H9 (cell line): ENCODE results near the gene ABR. TPM values are rescaled to one million over a fixed set of nuclear protein-coding genes. Genes with fewer than 3 reads are reported as not detected.

Experiments used
- DNase-seq: peaks from one replicate; pipeline ENCODE4 v3.0.0-alpha.2; 2017
- H2AFZ ChIP-seq: one replicate; pipeline ENCODE4 v1.6.1; 2013; ENCODE audit warnings: mild to moderate bottlenecking, low read length, control low read depth, moderate library complexity
- H2AK5ac ChIP-seq: 2 replicates; pipeline ENCODE4 v1.6.1; 2013; ENCODE audit warnings: low read length, control low read depth, mixed read lengths; ENCODE audit not compliant: insufficient read length
- H2BK120ac ChIP-seq: one replicate; pipeline ENCODE4 v1.6.1; 2013; ENCODE audit warnings: low read depth, mild to moderate bottlenecking, low read length, control low read depth, inconsistent platforms; ENCODE audit not compliant: poor library complexity, severe bottlenecking
- H2BK12ac ChIP-seq: 2 replicates; pipeline ENCODE4 v1.6.1; 2013; ENCODE audit warnings: low read length, control low read depth, mixed read lengths, low read depth; ENCODE audit not compliant: insufficient read length
- H2BK15ac ChIP-seq: 2 replicates; pipeline ENCODE4 v1.6.1; 2013; ENCODE audit warnings: low read depth, low read length, control low read depth
- H2BK20ac ChIP-seq: one replicate; pipeline ENCODE4 v1.6.1; 2013; ENCODE audit warnings: low read depth, mild to moderate bottlenecking, low read length, control low read depth, inconsistent platforms; ENCODE audit not compliant: poor library complexity, severe bottlenecking
- H2BK5ac ChIP-seq: 2 replicates; pipeline ENCODE4 v1.6.1; 2013; ENCODE audit warnings: low read length, control low read depth, mixed read lengths; ENCODE audit not compliant: insufficient read length
- H3K14ac ChIP-seq: 2 replicates; pipeline ENCODE4 v1.6.1; 2013; ENCODE audit warnings: low read length, control low read depth; ENCODE audit not compliant: insufficient read depth
- H3K18ac ChIP-seq: 2 replicates; pipeline ENCODE4 v1.6.1; 2013; ENCODE audit warnings: low read depth, mild to moderate bottlenecking, mixed read lengths, low read length, control low read depth; ENCODE audit not compliant: insufficient read length
- H3K23ac ChIP-seq: 2 replicates; pipeline ENCODE4 v1.6.1; 2013; ENCODE audit warnings: low read length, control low read depth, mixed read lengths, low read depth; ENCODE audit not compliant: insufficient read length
- H3K23me2 ChIP-seq: 2 replicates; pipeline ENCODE4 v1.6.1; 2013; ENCODE audit warnings: low read depth, mild to moderate bottlenecking, mixed read lengths, low read length, control low read depth; ENCODE audit not compliant: insufficient read length, poor library complexity, severe bottlenecking
- H3K27ac ChIP-seq: 2 replicates; pipeline ENCODE4 v1.5.1; 2013; ENCODE audit warnings: low read length, control low read depth, mixed read lengths, low read depth; ENCODE audit not compliant: insufficient read length
- H3K27me3 ChIP-seq: 2 replicates; pipeline ENCODE4 v1.6.1; 2013; ENCODE audit warnings: low read length, control low read depth, inconsistent platforms; ENCODE audit not compliant: insufficient read depth
- H3K4ac ChIP-seq: 2 replicates; pipeline ENCODE4 v1.6.1; 2013; ENCODE audit warnings: low read depth, mild to moderate bottlenecking, control low read depth, inconsistent platforms, low read length, moderate library complexity
- H3K4me1 ChIP-seq: 2 replicates; pipeline ENCODE4 v1.6.1; 2013; ENCODE audit warnings: low read length, control low read depth, inconsistent platforms; ENCODE audit not compliant: insufficient read depth
- H3K4me2 ChIP-seq: 2 replicates; pipeline ENCODE4 v1.6.1; 2013; ENCODE audit warnings: low read length, control low read depth, mixed read lengths; ENCODE audit not compliant: insufficient read length, insufficient read depth
- H3K56ac ChIP-seq: 2 replicates; pipeline ENCODE4 v1.6.1; 2013; ENCODE audit warnings: low read depth, mild to moderate bottlenecking, mixed read lengths, low read length, control low read depth; ENCODE audit not compliant: insufficient read length
- H3K79me1 ChIP-seq: 2 replicates; pipeline ENCODE4 v1.6.1; 2013; ENCODE audit warnings: low read depth, mild to moderate bottlenecking, moderate library complexity, low read length, control low read depth, inconsistent platforms; ENCODE audit not compliant: insufficient read depth, poor library complexity, severe bottlenecking
- H3K79me2 ChIP-seq: 2 replicates; pipeline ENCODE4 v1.6.1; 2013; ENCODE audit warnings: low read length, control low read depth, inconsistent platforms; ENCODE audit not compliant: insufficient read depth
- H3K9ac ChIP-seq: 2 replicates; pipeline ENCODE4 v1.6.1; 2013; ENCODE audit warnings: low read length, control low read depth, mixed read lengths; ENCODE audit not compliant: insufficient read length; ENCODE audit errors: extremely low read depth
- H3K9me3 ChIP-seq: one replicate; pipeline ENCODE4 v1.6.1; 2013; ENCODE audit warnings: low read depth, low read length, inconsistent platforms; ENCODE audit not compliant: control insufficient read depth
- H3T11ph ChIP-seq: one replicate; pipeline ENCODE4 v1.6.1; 2013; ENCODE audit warnings: mild to moderate bottlenecking, low read length, control low read depth, inconsistent platforms
- H4K20me1 ChIP-seq: one replicate; pipeline ENCODE4 v1.6.1; 2013; ENCODE audit not compliant: control insufficient read depth, insufficient read length, insufficient read depth
- H4K5ac ChIP-seq: 2 replicates; pipeline ENCODE4 v1.6.1; 2013; ENCODE audit warnings: low read depth, mild to moderate bottlenecking, mixed read lengths, low read length, control low read depth; ENCODE audit not compliant: insufficient read length
- H4K8ac ChIP-seq: replicated peaks from 2 replicates; pipeline ENCODE4 v1.6.1; 2013; ENCODE audit warnings: low read length, control low read depth, mixed read lengths, low read depth; ENCODE audit not compliant: insufficient read length
- H4K91ac ChIP-seq: 2 replicates; pipeline ENCODE4 v1.6.1; 2013; ENCODE audit warnings: low read depth, mild to moderate bottlenecking, moderate library complexity, mixed read lengths, low read length, control low read depth; ENCODE audit not compliant: insufficient read length
- H3K27ac Mint-ChIP-seq, 3 experiments: 2 replicates in 2 of 3; 3 replicates in 1 of 3; pipeline ENCODE4 v1.8.0; 2020 to 2021; ENCODE audit warnings: mixed read lengths in 3 of 3, mild to moderate bottlenecking in 1 of 3, moderate library complexity in 1 of 3
- H3K27me3 Mint-ChIP-seq: 2 replicates; pipeline ENCODE4 v1.8.0; 2021; ENCODE audit warnings: low read depth, mild to moderate bottlenecking, moderate library complexity, mixed read lengths
- H3K36me3 Mint-ChIP-seq, 3 experiments: 2 replicates in 2 of 3; 3 replicates in 1 of 3; pipeline ENCODE4 v1.8.0; 2020 to 2021; ENCODE audit warnings: low read depth in 3 of 3, mixed read lengths in 3 of 3; ENCODE audit not compliant: insufficient read depth in 1 of 3
- H3K4me1 Mint-ChIP-seq, 2 experiments: 2 replicates each; pipeline ENCODE4 v1.8.0; 2020; ENCODE audit warnings: mixed read lengths in 2 of 2
- H3K4me3 Mint-ChIP-seq, 2 experiments: 2 replicates in 1 of 2; 3 replicates in 1 of 2; pipeline ENCODE4 v1.8.0; 2020 to 2021; ENCODE audit warnings: mild to moderate bottlenecking in 2 of 2, mixed read lengths in 2 of 2, moderate library complexity in 1 of 2
- H3K9me3 Mint-ChIP-seq, 2 experiments: 2 replicates in 1 of 2; 3 replicates in 1 of 2; pipeline ENCODE4 v1.8.0; 2020; ENCODE audit warnings: mild to moderate bottlenecking in 2 of 2, mixed read lengths in 2 of 2, moderate library complexity in 1 of 2
- WGBS: extraction: QIAGEN DNeasy Blood & Tissue Kit; methylation state at CpG from one replicate; pipeline ENCODE4 v1.1.7; 2013; ENCODE audit warnings: missing lambda C conversion rate, low lambda C conversion rate, mixed read lengths; ENCODE audit not compliant: insufficient read length; ENCODE audit errors: extremely low coverage; 5-methylcytosine and 5-hydroxymethylcytosine counted together
- total RNA-seq: library from RNA; stranded (reverse); gene quantifications from 2 replicates; pipeline ENCODE4 v1.2.1, GENCODE V29; 2021
- TF ChIP-seq, protein P1 (sequence below): fragments of 200-600 bp; sonication (generic); conservative IDR thresholded peaks from 3 replicates; pipeline ENCODE4 v1.8.0; 2021; ENCODE audit warnings: antibody characterized with exemption, mild to moderate bottlenecking

The ABR gene
- total RNA-seq, 1 experiment from 2014 or later = 34.7 TPM

DNA sequence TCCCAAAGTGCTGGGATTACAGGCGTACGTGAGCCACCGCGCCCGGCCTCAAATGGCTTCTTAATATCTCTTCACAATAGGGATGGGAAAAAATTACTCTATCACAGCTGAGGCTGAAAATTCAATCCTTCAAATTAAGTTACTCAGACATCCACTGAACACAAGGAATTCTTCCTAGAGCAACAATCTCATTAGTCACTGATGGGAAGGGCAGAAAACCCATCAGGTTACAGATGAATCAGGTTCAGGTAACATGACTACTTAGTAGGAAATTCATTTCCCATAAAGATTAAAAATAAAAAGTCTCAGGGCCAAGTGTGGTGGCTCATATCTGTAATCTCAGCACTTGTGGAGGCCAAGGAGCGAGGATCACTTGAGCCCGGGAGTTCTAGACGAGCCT lies 42.5 kb upstream of the ABR start:
- H3K27me3 ChIP-seq = peaks cover 11% of the 10 kb centered on the region; the same call in 1 of the 2 replicates
- no peak overlapping the region for H2BK20ac ChIP-seq
- H3K9me3 Mint-ChIP-seq = no peaks in the 10 kb centered on the region; a peak in 1 of 5 replicates
- H3K36me3 Mint-ChIP-seq = no peaks in the 10 kb centered on the region; a peak in 1 of 7 replicates
- H3K4me1 ChIP-seq = no peaks in the 10 kb centered on the region
- no peak overlapping the region for H4K8ac ChIP-seq
- no peak overlapping the region for H4K5ac ChIP-seq
- H3K56ac ChIP-seq = no peak overlapping the region
- no peak overlapping the region for H3K18ac ChIP-seq
- no peak overlapping the region for H3K9ac ChIP-seq
- H3K27ac ChIP-seq = no peak overlapping the region
- H4K91ac ChIP-seq = no peak overlapping the region
- no CpG with 5 or more reads among the region's 8 CpGs for WGBS
- no peaks in the 10 kb centered on the region for H4K20me1 ChIP-seq
- H3K4me1 Mint-ChIP-seq = no peaks in the 10 kb centered on the region
- no peak overlapping the region for H3K4me3 Mint-ChIP-seq
- H2AK5ac ChIP-seq = no peak overlapping the region
- no peak overlapping the region for H2BK120ac ChIP-seq
- no peaks in the 10 kb centered on the region for H3K79me1 ChIP-seq
- TF ChIP-seq, protein P1, sequence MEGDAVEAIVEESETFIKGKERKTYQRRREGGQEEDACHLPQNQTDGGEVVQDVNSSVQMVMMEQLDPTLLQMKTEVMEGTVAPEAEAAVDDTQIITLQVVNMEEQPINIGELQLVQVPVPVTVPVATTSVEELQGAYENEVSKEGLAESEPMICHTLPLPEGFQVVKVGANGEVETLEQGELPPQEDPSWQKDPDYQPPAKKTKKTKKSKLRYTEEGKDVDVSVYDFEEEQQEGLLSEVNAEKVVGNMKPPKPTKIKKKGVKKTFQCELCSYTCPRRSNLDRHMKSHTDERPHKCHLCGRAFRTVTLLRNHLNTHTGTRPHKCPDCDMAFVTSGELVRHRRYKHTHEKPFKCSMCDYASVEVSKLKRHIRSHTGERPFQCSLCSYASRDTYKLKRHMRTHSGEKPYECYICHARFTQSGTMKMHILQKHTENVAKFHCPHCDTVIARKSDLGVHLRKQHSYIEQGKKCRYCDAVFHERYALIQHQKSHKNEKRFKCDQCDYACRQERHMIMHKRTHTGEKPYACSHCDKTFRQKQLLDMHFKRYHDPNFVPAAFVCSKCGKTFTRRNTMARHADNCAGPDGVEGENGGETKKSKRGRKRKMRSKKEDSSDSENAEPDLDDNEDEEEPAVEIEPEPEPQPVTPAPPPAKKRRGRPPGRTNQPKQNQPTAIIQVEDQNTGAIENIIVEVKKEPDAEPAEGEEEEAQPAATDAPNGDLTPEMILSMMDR = no peak
- H3K23ac ChIP-seq = no peak overlapping the region
- no peak overlapping the region for H3T11ph ChIP-seq
- no peaks in the 10 kb centered on the region for H3K9me3 ChIP-seq
- no peak overlapping the region; a peak in 1 of 7 replicates for H3K27ac Mint-ChIP-seq
- no peak overlapping the region for H3K4me2 ChIP-seq
- DNase-seq = no peak
- H2BK12ac ChIP-seq = no peak overlapping the region
- peaks cover 76% of the 10 kb centered on the region for H3K27me3 Mint-ChIP-seq
- no peak overlapping the region for H2BK5ac ChIP-seq
- H2BK15ac ChIP-seq = no peak overlapping the region
- H3K23me2 ChIP-seq = no peaks in the 10 kb centered on the region
- no peaks in the 10 kb centered on the region for H3K79me2 ChIP-seq
- H3K4ac ChIP-seq = no peak overlapping the region
- no peak overlapping the region for H3K14ac ChIP-seq
- H2AFZ ChIP-seq = no peak overlapping the region
